SH-SY5Y (cell line): ENCODE data around the gene RAVER2.

Source experiments
- GATA2 ChIP-seq: IDR thresholded peaks from 2 replicates; pipeline ENCODE4 v1.6.1; 2011; ENCODE audit warnings: mild to moderate bottlenecking, low read depth, low read length
- GATA3 ChIP-seq: IDR thresholded peaks from 2 replicates; pipeline ENCODE4 v1.6.1; 2011; ENCODE audit warnings: low read depth, mild to moderate bottlenecking, low read length, moderate library complexity

Gene RAVER2

GRCh38 chr1:64830030-64830651 lies 85.3 kb downstream of the RAVER2 start:
- TF ChIP-seq GATA2 (no peak), GATA3 (no peak)

GRCh38 chr1:64834734-64835133 lies 89.9 kb downstream of the RAVER2 start:
- TF ChIP-seq GATA3 (no peak), GATA2 (no peak)

- TF ChIP-seq GATA2 (no peak), GATA3 (no peak)
Measured at GRCh38 chr1:64836802-64837201, 91.9 kb downstream of the RAVER2 start.

DNA sequence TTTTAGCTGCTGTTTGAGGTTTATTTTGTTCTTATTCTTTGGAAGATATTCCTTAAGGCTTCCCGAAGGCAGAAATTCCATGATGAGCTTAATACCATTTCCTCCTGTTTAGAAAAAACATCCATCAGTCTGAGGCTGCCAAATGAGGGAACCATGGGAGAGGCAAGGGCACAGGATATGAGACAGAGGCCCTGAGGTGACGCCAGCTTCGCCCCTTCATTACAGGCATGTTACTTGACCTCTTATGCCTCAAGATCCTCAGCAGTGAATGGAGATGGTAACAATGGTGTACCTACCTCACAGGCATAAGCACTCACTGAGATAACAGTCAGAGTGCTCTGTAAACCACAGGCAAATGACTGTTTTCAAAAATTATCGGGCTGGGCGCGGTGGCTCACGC lies 93.6 kb downstream of the RAVER2 start:
- TF ChIP-seq GATA3 = no peak
- no peak for TF ChIP-seq GATA2

- TF ChIP-seq GATA3 (no peak), GATA2 (no peak)
Measured at GRCh38 chr1:64839261-64839660, 94.4 kb downstream of the RAVER2 start.

DNA sequence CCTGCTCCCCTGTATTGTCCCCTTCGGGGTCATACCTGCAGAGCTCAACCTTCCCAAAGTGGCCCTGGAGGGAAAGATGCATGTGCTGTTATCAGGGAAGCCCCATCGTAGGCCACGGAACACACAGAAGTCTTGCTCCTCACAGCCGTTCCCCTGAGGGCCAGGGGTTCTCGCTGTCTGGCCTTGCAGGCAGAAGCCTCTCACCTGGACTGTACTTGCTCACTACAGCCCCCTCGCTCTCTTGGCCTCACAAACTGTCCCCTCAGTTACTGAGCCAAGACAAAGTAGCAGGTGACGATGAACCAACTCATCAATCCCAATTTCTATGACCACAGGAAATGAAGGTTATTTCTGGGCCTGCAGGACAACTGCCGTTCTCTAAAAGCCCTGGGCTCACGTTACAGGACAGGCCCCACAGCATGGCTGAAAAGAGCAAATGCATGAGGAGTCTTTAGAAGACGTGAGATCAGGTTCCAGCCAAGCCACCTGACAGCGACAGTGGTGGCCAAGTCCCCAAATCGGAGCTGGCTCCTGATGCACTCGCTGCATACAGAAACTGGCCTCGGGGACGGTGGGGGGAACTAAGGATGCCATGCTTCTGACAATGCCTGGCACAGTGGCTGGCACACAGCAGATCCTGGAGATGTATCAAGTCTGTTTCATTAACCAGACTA lies 95.0 kb downstream of the RAVER2 start:
- TF ChIP-seq GATA3 (no peak), GATA2 (no peak)

- TF ChIP-seq GATA3 (no peak), GATA2 (no peak)
Measured at GRCh38 chr1:64841330-64842065, 96.6 kb downstream of the RAVER2 start.

GRCh38 chr1:64842224-64842623 lies 97.3 kb downstream of the RAVER2 start:
- no peak for TF ChIP-seq GATA3
- TF ChIP-seq GATA2 = no peak

- TF ChIP-seq GATA2 = no peak
- TF ChIP-seq GATA3 = no peak
Measured at GRCh38 chr1:64843675-64844074, 98.8 kb downstream of the RAVER2 start.

- TF ChIP-seq GATA2 = no peak
- no peak for TF ChIP-seq GATA3
Measured at GRCh38 chr1:64844175-64844574, 99.3 kb downstream of the RAVER2 start.

GRCh38 chr1:64844609-64845008 lies 99.7 kb downstream of the RAVER2 start:
- TF ChIP-seq GATA3 (no peak), GATA2 (no peak)

DNA sequence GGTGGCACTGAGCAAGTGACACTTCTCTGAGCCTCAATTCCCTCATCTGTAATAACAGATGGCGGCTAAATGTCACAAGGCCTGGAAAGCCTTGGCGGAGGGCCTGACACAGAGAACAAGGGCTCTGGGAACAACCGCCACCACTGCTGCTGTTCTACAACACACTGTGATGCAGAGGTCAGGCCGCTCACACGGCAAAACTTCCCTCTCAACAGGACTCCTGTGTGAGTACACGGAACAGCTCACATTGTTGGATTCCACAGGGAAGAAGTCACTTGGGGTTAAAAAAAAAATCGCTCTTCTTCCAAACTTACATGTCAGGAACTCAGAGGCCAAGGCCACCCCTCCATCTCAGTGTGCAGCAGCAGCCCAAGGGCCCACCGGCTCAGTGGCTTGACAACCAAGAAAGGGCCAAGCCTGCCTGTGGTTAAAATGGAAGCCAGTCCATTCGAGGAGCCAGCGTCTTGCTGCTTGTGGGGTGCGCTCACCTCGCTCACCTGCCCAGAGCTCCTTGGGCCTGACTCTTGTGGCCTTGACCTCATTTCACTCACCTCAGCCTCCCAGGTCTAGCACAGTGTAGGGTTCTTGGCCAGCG lies 101.1 kb downstream of the RAVER2 start:
- TF ChIP-seq GATA2 (no peak), GATA3 (no peak)

GRCh38 chr1:64846573-64847430 lies 101.9 kb downstream of the RAVER2 start:
- TF ChIP-seq GATA3 = no peak
- no peak for TF ChIP-seq GATA2

GRCh38 chr1:64847666-64848065 lies 102.8 kb downstream of the RAVER2 start:
- TF ChIP-seq GATA2 (no peak), GATA3 (no peak)

GRCh38 chr1:64848136-64848535 lies 103.3 kb downstream of the RAVER2 start:
- TF ChIP-seq GATA2 = no peak
- no peak for TF ChIP-seq GATA3

DNA sequence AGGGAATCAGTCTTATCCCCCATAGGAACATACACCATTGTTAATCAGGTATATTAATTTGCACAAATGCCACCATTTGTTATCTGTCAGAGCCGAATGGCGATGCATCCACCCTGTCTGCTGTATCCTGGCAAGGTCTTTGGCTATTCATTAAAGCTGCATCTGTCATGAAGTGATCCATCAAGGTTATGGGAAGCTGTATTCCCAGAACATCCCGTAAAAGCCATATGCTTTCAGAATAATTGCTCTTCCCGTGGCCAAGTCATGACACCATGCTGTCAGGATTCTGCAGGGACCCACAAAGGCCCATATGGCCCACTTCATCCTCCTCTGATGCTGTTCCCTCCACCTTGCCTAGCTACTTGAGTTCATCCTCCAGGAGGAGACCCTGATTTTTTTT lies 103.9 kb downstream of the RAVER2 start:
- TF ChIP-seq GATA3 (no peak), GATA2 (no peak)
